ENCODE measurements around the gene KLHL1. TPM values are rescaled to one million over a fixed set of nuclear protein-coding genes. Genes with fewer than 3 reads are reported as not detected.

Gene KLHL1
- total RNA-seq, 1 donor, result not detected

GRCh38 chr13:69959046-69959445 is 149.2 kb downstream of the KLHL1 start:
- H3K4me2 ChIP-seq (ENCODE audit: insufficient read depth, low read length), result no peak overlapping the region
- H3K27ac ChIP-seq (ENCODE audit: low read depth, low read length), result no peak overlapping the region
- H2AFZ ChIP-seq (ENCODE audit: low read length), result no peak overlapping the region
- H3K79me2 ChIP-seq (ENCODE audit: insufficient read depth, low read length), result no peaks in the 10 kb centered on the region
- no peak for DNase-seq (ENCODE audit: insufficient read length, low spot score, missing footprints)
- H3K4me3 ChIP-seq (ENCODE audit: insufficient read depth, low read length), result no peak overlapping the region
- no peak for TF ChIP-seq CTCF (IDR thresholded peaks at IDR 0.05; ENCODE audit: extremely low read depth, low read depth, low read length)
- no peaks in the 10 kb centered on the region for H3K36me3 ChIP-seq (ENCODE audit: insufficient read depth, low read length)
- no peaks in the 10 kb centered on the region for H3K9me3 ChIP-seq (ENCODE audit: low read depth, low read length)
- H3K4me1 ChIP-seq (ENCODE audit: insufficient read depth, low read length), result no peaks in the 10 kb centered on the region
- no peaks in the 10 kb centered on the region for H3K27me3 ChIP-seq (ENCODE audit: insufficient read depth, low read length)
- H4K20me1 ChIP-seq (ENCODE audit: insufficient read depth, low read length), result no peaks in the 10 kb centered on the region

GRCh38 chr13:69956839-69957238 is 151.4 kb downstream of the KLHL1 start:
- no peak overlapping the region for H3K4me3 ChIP-seq (ENCODE audit: insufficient read depth, low read length)
- no peak for TF ChIP-seq CTCF (IDR thresholded peaks at IDR 0.05; ENCODE audit: extremely low read depth, low read depth, low read length)
- no peak for DNase-seq (ENCODE audit: insufficient read length, low spot score, missing footprints)

GRCh38 chr13:69956349-69956748 is 151.9 kb downstream of the KLHL1 start:
- H3K9me3 ChIP-seq (ENCODE audit: low read depth, low read length), result peaks cover 2% of the 10 kb centered on the region
- H3K4me3 ChIP-seq (ENCODE audit: insufficient read depth, low read length), result no peak overlapping the region
- no peak for TF ChIP-seq CTCF (IDR thresholded peaks at IDR 0.05; ENCODE audit: extremely low read depth, low read depth, low read length)
- no peaks in the 10 kb centered on the region for H3K79me2 ChIP-seq (ENCODE audit: insufficient read depth, low read length)
- no peaks in the 10 kb centered on the region for H4K20me1 ChIP-seq (ENCODE audit: insufficient read depth, low read length)
- no peak overlapping the region for H3K4me2 ChIP-seq (ENCODE audit: insufficient read depth, low read length)
- no peaks in the 10 kb centered on the region for H3K4me1 ChIP-seq (ENCODE audit: insufficient read depth, low read length)
- no peak overlapping the region for H2AFZ ChIP-seq (ENCODE audit: low read length)
- DNase-seq (ENCODE audit: insufficient read length, low spot score, missing footprints), result no peak
- no peaks in the 10 kb centered on the region for H3K36me3 ChIP-seq (ENCODE audit: insufficient read depth, low read length)
- no peak overlapping the region for H3K27ac ChIP-seq (ENCODE audit: low read depth, low read length)
- no peaks in the 10 kb centered on the region for H3K27me3 ChIP-seq (ENCODE audit: insufficient read depth, low read length)

More at GRCh38 chr13:69956839-69957238, 151.4 kb downstream of the KLHL1 start:
- Histone ChIP-seq H3K4me2 (ENCODE audit: insufficient read depth, low read length) (no peak overlapping the region), H3K27ac (ENCODE audit: low read depth, low read length) (no peak overlapping the region), H3K27me3 (ENCODE audit: insufficient read depth, low read length) (no peaks in the 10 kb centered on the region), H3K79me2 (ENCODE audit: insufficient read depth, low read length) (no peaks in the 10 kb centered on the region), H3K4me1 (ENCODE audit: insufficient read depth, low read length) (no peaks in the 10 kb centered on the region), H3K9me3 (ENCODE audit: low read depth, low read length) (peaks cover 2% of the 10 kb centered on the region), H3K36me3 (ENCODE audit: insufficient read depth, low read length) (no peaks in the 10 kb centered on the region), H2AFZ (ENCODE audit: low read length) (no peak overlapping the region), H4K20me1 (ENCODE audit: insufficient read depth, low read length) (no peaks in the 10 kb centered on the region)

- Histone ChIP-seq H3K27ac (ENCODE audit: low read depth, low read length) (no peak overlapping the region), H4K20me1 (ENCODE audit: insufficient read depth, low read length) (no peaks in the 10 kb centered on the region), H3K4me2 (ENCODE audit: insufficient read depth, low read length) (no peak overlapping the region), H3K27me3 (ENCODE audit: insufficient read depth, low read length) (no peaks in the 10 kb centered on the region), H3K4me3 (ENCODE audit: insufficient read depth, low read length) (no peak overlapping the region), H3K79me2 (ENCODE audit: insufficient read depth, low read length) (no peaks in the 10 kb centered on the region), H3K9me3 (ENCODE audit: low read depth, low read length) (peaks cover 2% of the 10 kb centered on the region), H3K4me1 (ENCODE audit: insufficient read depth, low read length) (no peaks in the 10 kb centered on the region), H2AFZ (ENCODE audit: low read length) (no peak overlapping the region), H3K36me3 (ENCODE audit: insufficient read depth, low read length) (no peaks in the 10 kb centered on the region)
- no peak for DNase-seq (ENCODE audit: insufficient read length, low spot score, missing footprints)
- no peak for TF ChIP-seq CTCF (IDR thresholded peaks at IDR 0.05; ENCODE audit: extremely low read depth, low read depth, low read length)
These were observed 153.0 kb downstream of the KLHL1 start for GRCh38 chr13:69955271-69955670.
